GM08714 (cell line): ENCODE measurements around the gene PITPNC1.

Source experiments
- H3K4me3 ChIP-seq: fragments of 200-500 bp; sonication (Bioruptor generic); 2 replicates; pipeline ENCODE4 v1.5.1; 2014; ENCODE audit warnings: mild to moderate bottlenecking, low read length, inconsistent platforms
- ZNF274 ChIP-seq: IDR thresholded peaks from 2 replicates; pipeline ENCODE4 v1.6.1; 2012; ENCODE audit warnings: mild to moderate bottlenecking, low read depth, low read length

Gene PITPNC1

GRCh38 chr17:67662712-67663111 lies 285.6 kb downstream of the PITPNC1 start:
- no peak overlapping the region for H3K4me3 ChIP-seq
- no peak for TF ChIP-seq ZNF274

DNA sequence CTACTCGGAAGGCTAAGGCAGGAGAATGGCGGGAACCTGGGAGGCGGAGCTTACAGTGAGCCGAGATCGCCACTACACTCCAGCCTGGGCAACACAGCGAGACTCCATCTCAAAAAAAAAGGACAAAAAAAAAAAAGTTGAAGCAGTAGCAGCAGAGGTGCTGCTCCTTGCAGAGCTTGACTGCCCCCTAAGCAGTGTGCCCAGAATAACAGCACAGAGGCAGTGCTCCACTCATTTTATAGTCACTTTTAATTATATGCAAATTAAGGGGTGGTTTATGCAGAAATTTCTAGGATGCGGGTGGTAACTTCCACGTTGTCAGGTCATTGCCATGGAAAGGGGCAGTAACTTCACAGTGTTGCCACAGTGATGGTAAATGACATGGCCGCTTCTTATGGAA lies 286.4 kb downstream of the PITPNC1 start:
- no peak for TF ChIP-seq ZNF274
- H3K4me3 ChIP-seq, result no peak overlapping the region

DNA sequence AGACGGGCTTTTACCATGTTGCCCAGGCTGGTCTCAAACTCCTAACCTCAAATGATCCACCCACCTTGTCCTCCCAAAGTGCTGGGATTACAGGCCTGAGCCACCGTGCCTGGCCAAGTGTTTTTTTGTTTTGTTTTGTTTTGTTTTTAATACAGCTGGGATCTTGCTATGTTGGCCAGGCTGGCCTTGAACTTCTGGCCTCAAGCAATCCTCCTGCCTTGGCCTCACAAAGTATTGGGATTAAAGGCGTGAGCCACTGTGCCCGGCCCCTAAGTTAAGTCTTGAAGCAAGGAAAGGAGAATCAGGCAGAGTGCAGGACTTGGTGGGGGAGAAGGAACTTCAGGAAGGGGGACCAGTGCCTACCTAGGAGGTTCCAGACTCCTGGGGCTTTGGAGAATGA lies 288.9 kb downstream of the PITPNC1 start:
- no peak overlapping the region for H3K4me3 ChIP-seq
- TF ChIP-seq ZNF274, result no peak

- no peak for TF ChIP-seq ZNF274
- H3K4me3 ChIP-seq, result no peak overlapping the region
Measured at GRCh38 chr17:67666710-67667109, 289.6 kb downstream of the PITPNC1 start.

DNA sequence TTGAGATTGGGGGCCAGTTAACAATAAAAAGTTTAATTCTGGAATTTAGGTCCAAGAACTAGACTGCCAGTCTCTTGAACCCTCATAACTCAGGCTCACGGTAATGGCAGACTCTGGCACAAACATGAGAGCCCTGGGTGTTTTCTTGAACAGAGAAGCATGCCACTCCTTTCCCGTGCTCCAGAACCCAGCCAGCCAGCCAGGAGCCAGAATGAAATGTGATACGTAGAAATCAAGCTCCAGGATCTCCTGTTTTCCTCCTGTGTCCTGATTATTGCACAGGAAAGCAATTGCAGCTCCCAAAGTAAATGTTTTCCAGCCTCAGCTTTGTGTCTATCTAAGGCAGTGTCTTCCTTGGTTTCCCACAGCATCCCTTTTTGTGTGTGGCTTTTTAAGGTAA lies 294.4 kb downstream of the PITPNC1 start:
- no peak overlapping the region for H3K4me3 ChIP-seq
- TF ChIP-seq ZNF274, result no peak

- no peak for TF ChIP-seq ZNF274
Measured at GRCh38 chr17:67672592-67673335, 295.7 kb downstream of the PITPNC1 start.

DNA sequence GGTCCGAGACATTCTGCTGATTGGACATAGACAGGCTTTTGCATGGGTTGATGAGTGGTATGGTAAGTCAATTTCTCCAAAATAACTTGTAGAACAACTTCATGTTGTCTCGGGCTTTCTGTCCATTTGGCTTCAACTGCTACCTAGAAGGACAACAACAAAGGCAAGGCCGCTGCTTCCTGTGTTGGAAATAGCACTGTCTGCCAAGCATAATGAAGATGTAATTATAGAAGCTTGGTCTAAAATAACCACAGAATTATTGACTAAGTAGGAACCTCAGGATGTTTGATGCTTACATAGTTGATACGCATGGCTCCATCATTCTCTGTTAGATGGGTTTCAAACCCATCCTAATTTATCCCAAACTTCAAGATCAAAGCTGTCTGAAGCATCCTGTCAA lies 298.4 kb downstream of the PITPNC1 start:
- no peak for TF ChIP-seq ZNF274
- H3K4me3 ChIP-seq, result no peak overlapping the region

More at GRCh38 chr17:67672592-67673335, 295.7 kb downstream of the PITPNC1 start:
- H3K4me3 ChIP-seq, result no peak overlapping the region

GRCh38 chr17:67676305-67676704 lies 299.2 kb downstream of the PITPNC1 start:
- TF ChIP-seq ZNF274, result no peak

GRCh38 chr17:67678414-67678813 lies 301.3 kb downstream of the PITPNC1 start:
- no peak for TF ChIP-seq ZNF274
- H3K4me3 ChIP-seq, result no peak overlapping the region

More at GRCh38 chr17:67676305-67676704, 299.2 kb downstream of the PITPNC1 start:
- H3K4me3 ChIP-seq, result no peak overlapping the region

DNA sequence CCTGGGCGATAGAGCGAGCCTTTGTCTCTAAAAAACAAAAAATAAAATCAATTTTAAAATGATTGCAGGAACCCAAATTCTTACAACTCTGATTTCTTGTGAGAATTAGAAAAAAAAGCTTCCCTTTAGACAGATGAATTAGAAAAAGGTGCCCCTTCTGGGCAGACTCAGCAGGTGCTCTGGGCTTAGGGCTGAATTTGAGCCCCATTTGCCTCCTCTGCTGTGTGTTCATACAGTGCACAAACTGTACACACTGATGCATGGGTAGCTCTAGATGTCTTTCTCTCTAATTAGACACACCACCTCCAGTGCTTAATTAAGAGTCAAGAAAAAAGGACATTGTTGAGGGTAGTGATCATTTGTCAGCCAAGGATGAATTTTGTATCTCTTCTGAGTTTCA lies 302.1 kb downstream of the PITPNC1 start:
- no peak for TF ChIP-seq ZNF274
- H3K4me3 ChIP-seq, result no peak overlapping the region

DNA sequence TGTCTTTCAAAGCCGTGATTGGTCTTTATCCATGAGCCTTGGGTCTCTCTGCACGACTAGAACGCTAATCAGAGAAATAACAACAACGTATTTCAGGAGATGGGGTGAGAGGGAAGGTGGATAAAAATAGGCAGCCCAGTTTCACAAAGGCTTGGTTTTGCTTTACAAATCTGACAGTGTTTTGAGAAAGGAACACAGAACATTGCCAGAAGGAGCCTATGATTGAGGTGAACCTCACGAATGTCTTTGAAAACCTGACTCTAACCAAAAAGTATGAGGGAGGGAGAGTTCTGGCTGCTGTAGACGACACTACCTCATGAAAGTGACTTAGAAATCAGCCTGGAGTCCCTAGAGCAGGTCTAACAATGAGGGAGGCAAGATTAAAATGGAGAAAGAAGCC lies 302.6 kb downstream of the PITPNC1 start:
- TF ChIP-seq ZNF274, result no peak
- peak overlapping the region; percentile 15; the same call in 1 of the 2 replicates for H3K4me3 ChIP-seq

DNA sequence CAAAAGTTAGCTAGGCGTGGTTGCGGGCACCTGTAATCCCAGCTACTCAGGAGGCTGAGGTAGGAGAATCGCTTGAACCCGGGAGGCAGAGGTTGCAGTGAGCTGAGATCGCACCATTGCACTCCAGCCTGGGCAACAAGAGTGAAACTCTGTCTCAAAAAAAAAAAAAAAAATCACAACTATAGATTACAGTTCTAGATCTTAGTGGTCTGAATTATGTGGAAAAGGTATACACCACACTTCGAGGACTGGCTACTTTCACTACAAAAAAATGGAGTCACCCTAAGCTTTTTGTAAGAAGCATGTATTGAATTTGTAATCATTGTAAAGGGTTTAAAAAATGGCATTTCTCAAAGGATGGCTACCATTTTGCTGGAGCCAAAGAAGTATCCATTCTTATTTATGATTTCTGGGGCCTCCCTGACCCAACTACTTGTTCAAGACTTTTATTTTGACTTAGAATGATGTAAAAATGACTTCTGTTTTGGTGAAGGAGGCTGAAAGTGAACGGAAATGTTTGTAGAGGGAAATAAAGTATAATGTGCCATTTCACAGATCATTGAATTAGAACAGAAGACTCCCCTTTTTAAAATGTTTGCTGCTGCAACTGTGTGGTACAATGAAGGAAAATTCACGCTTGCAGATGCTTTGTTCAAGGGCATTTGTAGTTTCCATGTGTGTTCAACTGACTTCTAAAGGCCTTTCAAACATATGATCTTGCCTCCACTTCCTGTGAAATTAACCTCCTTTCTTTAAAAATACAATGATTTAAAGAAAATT lies 303.6 kb downstream of the PITPNC1 start:
- no peak for TF ChIP-seq ZNF274
- H3K4me3 ChIP-seq, result no peak overlapping the region

DNA sequence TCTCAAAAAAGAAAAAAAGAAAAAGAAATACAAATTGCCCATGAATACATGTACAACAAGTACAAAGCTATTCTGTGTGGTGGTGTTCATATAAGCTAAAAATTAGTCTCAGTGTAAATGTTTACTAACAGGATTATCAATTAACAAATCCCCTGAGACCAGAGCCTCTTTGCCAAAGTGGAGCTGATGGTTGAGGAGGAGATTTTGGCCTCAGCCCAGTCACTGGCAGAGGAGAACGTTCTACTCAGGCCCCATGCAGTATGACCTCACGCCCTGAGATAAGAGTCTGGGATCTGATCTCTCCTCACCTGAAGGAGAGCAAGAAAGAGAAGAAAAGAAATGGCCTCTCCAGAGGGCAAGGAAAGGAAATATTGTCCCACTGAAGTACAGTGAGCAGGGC lies 305.1 kb downstream of the PITPNC1 start:
- TF ChIP-seq ZNF274, result no peak
- H3K4me3 ChIP-seq, result no peak overlapping the region

- no peak for TF ChIP-seq ZNF274
- H3K4me3 ChIP-seq, result no peak overlapping the region
Measured at GRCh38 chr17:67685351-67685750, 308.3 kb downstream of the PITPNC1 start.

DNA sequence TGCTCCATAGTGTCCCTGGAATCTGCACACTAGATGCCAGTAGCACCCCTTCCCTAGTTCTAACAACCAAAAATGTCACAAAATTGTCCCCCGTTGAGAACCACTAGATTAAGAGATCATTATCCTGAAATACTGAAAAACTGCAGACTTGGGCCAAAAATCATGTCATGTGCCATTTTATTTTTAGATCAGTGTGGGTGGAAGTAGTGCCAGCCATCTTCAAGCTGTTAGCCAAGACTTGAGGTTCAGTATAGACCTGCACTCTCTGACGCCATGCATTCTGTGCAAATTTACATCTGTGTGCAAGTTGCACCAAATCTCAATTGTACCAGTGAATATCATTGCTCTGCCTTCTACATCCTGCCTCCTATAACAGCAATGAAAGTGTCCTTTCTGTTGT lies 309.2 kb downstream of the PITPNC1 start:
- no peak for TF ChIP-seq ZNF274
- no peak overlapping the region for H3K4me3 ChIP-seq

- no peak for TF ChIP-seq ZNF274
Measured at GRCh38 chr17:67687511-67687910, 310.4 kb downstream of the PITPNC1 start.

More at GRCh38 chr17:67687511-67687910, 310.4 kb downstream of the PITPNC1 start:
- no peak overlapping the region for H3K4me3 ChIP-seq
